ENCODE measurements around the gene KRTAP5-7. TPM values are rescaled to one million over a fixed set of nuclear protein-coding genes. Genes with fewer than 3 reads are reported as not detected.
"Not testable (repeated sequence)": the region's sequence is repeated elsewhere in the genome, so short reads cannot be mapped to it uniquely, and the experiment has no call there.

Gene KRTAP5-7
- total RNA-seq, 4 donors from 2014 or later = 0.41 to 4.5 (median 1.3) TPM; not detected in 1

GRCh38 chr11:71566081-71566620 is 39.1 kb downstream of the KRTAP5-7 start:
- TF ChIP-seq EP300 (IDR thresholded peaks at IDR 0.05; ENCODE audit: low read depth) = no peak
- no peak for TF ChIP-seq POLR2AphosphoS5 (IDR thresholded peaks at IDR 0.05)
- no peak for TF ChIP-seq POLR2A (IDR thresholded peaks at IDR 0.05)
- no peak for TF ChIP-seq CTCF (IDR thresholded peaks at IDR 0.05)
- intact Hi-C loops (cut with DNase I; ENCODE audit: low total_unique reads) (loop anchor here (5.0 kb wide), 1 partner anchor 1141 kb away; no protein-coding TSS in a partner anchor), in situ Hi-C loops (cut with MboI; ENCODE audit: low pct_ligation_motif_present in 1 of 4, low pct_unique_long_range_greater_than_20kb in 1 of 4, low sequenced_read_pairs in 3 of 4) (no loop called here)
- H3K4me1 ChIP-seq = peaks cover 0 to 3% (median 0%) of the 10 kb centered on the region in 4 donors
- peaks cover 15% of the 10 kb centered on the region for H3K27me3 ChIP-seq
- H3K4me3 ChIP-seq = no peak overlapping the region
- no peaks in the 10 kb centered on the region for H3K9me3 ChIP-seq
- DNase-seq = peak; percentile 18
- H3K36me3 ChIP-seq = no peaks in the 10 kb centered on the region
- no peak overlapping the region for H3K27ac ChIP-seq
- 47 to 80% methylated on average over 1 to 9 of the region's 10 CpGs for WGBS, 2 donors (ENCODE audit: low coverage in 1 of 2)

- H3K27me3 ChIP-seq = peaks cover 15% of the 10 kb centered on the region
- H3K36me3 ChIP-seq; H3K9me3 ChIP-seq; H3K4me3 ChIP-seq; H3K27ac ChIP-seq; in situ Hi-C loops (cut with MboI; ENCODE audit: low pct_ligation_motif_present in 1 of 4, low pct_unique_long_range_greater_than_20kb in 1 of 4, low sequenced_read_pairs in 3 of 4); H3K4me1 ChIP-seq; DNase-seq: not testable (repeated sequence)
- WGBS, 2 donors (ENCODE audit: low coverage in 1 of 2) = 27 to 66% methylated on average over 3 to 17 of the region's 21 CpGs
- intact Hi-C loops (cut with DNase I; ENCODE audit: low total_unique reads) = loop anchor here (5.0 kb wide), 1 partner anchor 1140 kb away; no protein-coding TSS in a partner anchor
Measured at GRCh38 chr11:71566626-71567599, 39.8 kb downstream of the KRTAP5-7 start.

- in situ Hi-C loops (cut with MboI; ENCODE audit: low pct_ligation_motif_present in 1 of 4, low pct_unique_long_range_greater_than_20kb in 1 of 4, low sequenced_read_pairs in 3 of 4); DNase-seq; H3K4me1 ChIP-seq; H3K27ac ChIP-seq; H3K9me3 ChIP-seq; H3K36me3 ChIP-seq; H3K4me3 ChIP-seq: not testable (repeated sequence)
- intact Hi-C loops (cut with DNase I; ENCODE audit: low total_unique reads) = loop anchor here (5.0 kb wide), 1 partner anchor 1140 kb away; no protein-coding TSS in a partner anchor
- WGBS, 2 donors (ENCODE audit: low coverage in 1 of 2) = 43 to 85% methylated on average over 2 to 7 of the region's 8 CpGs
- H3K27me3 ChIP-seq = peaks cover 14% of the 10 kb centered on the region
Measured at GRCh38 chr11:71567633-71568032, 40.6 kb downstream of the KRTAP5-7 start.

- Histone ChIP-seq H3K4me1 (peaks cover 0 to 3% (median 0%) of the 10 kb centered on the region in 4 donors), H3K27ac (no peak overlapping the region), H3K4me3 (no peak overlapping the region), H3K27me3 (peaks cover 8% of the 10 kb centered on the region), H3K36me3 (no peaks in the 10 kb centered on the region), H3K9me3 (no peaks in the 10 kb centered on the region)
- in situ Hi-C loops (cut with MboI; ENCODE audit: low pct_ligation_motif_present in 1 of 4, low pct_unique_long_range_greater_than_20kb in 1 of 4, low sequenced_read_pairs in 3 of 4) (no loop called here), intact Hi-C loops (cut with DNase I; ENCODE audit: low total_unique reads) (loop anchor here (5.0 kb wide), 1 partner anchor 1138 kb away; no protein-coding TSS in a partner anchor)
- TF ChIP-seq POLR2A (IDR thresholded peaks at IDR 0.05) = no peak
- peak in 1 of 3 donors; percentile 18 for TF ChIP-seq POLR2AphosphoS5 (IDR thresholded peaks at IDR 0.05)
- no peak for DNase-seq
- WGBS, 2 donors (ENCODE audit: low coverage in 1 of 2) = 65% methylated on average over 8 of the region's 8 CpGs; no CpG with 5 or more reads in 1 of the 2 donors
Measured at GRCh38 chr11:71568704-71569349, 41.8 kb downstream of the KRTAP5-7 start.

- H3K4me3 ChIP-seq; H3K36me3 ChIP-seq; H3K27ac ChIP-seq; DNase-seq; H3K4me1 ChIP-seq; H3K9me3 ChIP-seq; in situ Hi-C loops (cut with MboI; ENCODE audit: low pct_ligation_motif_present in 1 of 4, low pct_unique_long_range_greater_than_20kb in 1 of 4, low sequenced_read_pairs in 3 of 4); H3K27me3 ChIP-seq: not testable (repeated sequence)
- WGBS, 2 donors (ENCODE audit: low coverage in 1 of 2) = 51 to 85% methylated on average over 5 to 37 of the region's 39 CpGs
- intact Hi-C loops (cut with DNase I; ENCODE audit: low total_unique reads) = loop anchor here (10.0 kb wide), 1 partner anchor 554 kb away; no protein-coding TSS in a partner anchor
Measured at GRCh38 chr11:71571101-71571850, 44.2 kb downstream of the KRTAP5-7 start.

Data from transverse colon (tissue), 4 donors.